NK-92 (cell line): Measurements from ENCODE around the gene ADAMTS6.

Experiments
- DNase-seq: peaks from one replicate; lab custom pipeline; 2025; ENCODE audit not compliant: unreplicated experiment; lab: John Stamatoyannopoulos, UW

Gene ADAMTS6

DNA sequence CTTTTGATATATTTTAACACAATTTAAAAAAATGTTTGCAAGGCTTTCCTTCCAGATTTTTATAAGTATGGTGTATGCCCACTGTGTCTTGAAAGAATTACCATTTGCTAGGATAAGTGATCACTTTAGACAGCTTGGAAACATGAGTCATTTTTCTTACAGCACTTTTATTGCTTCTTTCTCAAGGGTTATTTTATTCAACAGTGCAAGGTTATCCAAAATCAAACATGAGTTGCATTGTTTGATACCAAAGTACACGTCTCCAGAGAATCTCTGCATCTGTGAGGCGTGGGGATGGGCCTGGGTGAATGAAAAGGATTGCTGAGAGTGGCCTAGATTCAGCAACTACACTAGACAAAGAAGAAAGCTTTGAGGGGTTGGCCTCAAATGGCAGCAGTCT, 329.6 kb downstream of the ADAMTS6 start:
- no peak for DNase-seq

DNA sequence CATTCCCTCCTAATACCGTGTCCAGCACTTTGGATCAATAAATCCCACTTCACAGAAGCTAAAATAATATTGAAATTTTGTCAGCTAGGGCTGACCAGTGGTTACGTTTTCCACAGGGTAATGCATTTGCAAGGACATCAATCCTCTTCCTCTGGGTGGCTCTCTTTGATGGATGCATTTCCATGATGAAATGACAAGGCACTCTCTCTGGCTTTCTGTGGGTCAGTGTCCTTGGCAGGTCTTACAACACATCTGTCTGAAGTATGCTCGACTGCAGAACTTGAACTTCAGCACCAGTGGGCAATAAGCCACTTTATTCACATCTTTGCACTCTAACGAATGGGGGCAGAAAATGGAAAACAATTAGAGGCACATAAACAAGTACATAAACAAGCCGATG, 330.1 kb downstream of the ADAMTS6 start:
- DNase-seq, result no peak

- DNase-seq, result no peak
These were observed 331.0 kb downstream of the ADAMTS6 start for GRCh38 chr5:65150599-65151304.

GRCh38 chr5:65149827-65150226, 331.9 kb downstream of the ADAMTS6 start:
- DNase-seq, result no peak

GRCh38 chr5:65144136-65144871, 337.4 kb downstream of the ADAMTS6 start:
- DNase-seq, result no peak

GRCh38 chr5:65142511-65143011, 339.2 kb downstream of the ADAMTS6 start:
- DNase-seq, result no peak

- DNase-seq, result no peak
These were observed 339.7 kb downstream of the ADAMTS6 start for GRCh38 chr5:65142016-65142415.

GRCh38 chr5:65141493-65141892, 340.2 kb downstream of the ADAMTS6 start:
- no peak for DNase-seq

- DNase-seq, result no peak
These were observed 344.1 kb downstream of the ADAMTS6 start for GRCh38 chr5:65137631-65138030.

GRCh38 chr5:65133477-65134110, 348.1 kb downstream of the ADAMTS6 start:
- DNase-seq, result no peak

DNA sequence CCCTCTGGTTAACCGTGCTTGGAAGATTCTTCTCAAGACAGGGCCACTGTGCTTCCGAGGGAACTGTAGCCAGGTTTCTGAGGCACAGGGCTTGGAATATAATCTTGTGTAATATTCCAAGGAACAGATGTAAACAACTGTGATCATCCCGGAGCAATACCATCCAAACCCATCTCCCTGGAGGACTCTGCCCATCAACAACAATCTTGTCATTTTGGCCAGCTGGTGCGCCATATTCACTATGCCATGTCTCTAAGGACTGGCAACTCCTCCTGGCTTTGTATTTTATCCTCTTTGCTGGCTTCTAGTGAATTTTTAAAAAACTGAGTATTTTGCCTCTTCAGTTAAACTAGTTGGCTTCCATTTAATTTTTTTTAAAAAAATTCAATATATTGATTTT, 349.3 kb downstream of the ADAMTS6 start:
- no peak for DNase-seq

DNA sequence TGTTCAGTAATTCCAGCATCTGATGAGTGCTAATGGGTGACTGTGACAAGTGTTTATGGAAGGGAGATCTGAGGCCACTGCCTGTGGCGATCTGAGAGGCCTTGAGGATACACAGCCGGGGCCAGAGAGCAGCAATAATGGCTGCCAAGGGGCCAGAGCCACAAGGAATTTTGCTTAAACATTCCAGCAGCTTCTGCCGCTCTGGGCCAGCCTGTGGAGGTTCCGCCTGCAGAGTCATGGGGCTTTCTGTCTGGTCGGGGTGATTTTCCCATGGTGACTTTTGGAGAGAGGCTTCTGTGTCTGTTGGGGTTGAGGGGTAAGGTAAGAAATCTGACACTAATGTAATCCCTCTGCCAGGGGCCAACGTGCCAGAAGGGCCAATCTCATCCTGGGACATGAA, 353.5 kb downstream of the ADAMTS6 start:
- no peak for DNase-seq

DNA sequence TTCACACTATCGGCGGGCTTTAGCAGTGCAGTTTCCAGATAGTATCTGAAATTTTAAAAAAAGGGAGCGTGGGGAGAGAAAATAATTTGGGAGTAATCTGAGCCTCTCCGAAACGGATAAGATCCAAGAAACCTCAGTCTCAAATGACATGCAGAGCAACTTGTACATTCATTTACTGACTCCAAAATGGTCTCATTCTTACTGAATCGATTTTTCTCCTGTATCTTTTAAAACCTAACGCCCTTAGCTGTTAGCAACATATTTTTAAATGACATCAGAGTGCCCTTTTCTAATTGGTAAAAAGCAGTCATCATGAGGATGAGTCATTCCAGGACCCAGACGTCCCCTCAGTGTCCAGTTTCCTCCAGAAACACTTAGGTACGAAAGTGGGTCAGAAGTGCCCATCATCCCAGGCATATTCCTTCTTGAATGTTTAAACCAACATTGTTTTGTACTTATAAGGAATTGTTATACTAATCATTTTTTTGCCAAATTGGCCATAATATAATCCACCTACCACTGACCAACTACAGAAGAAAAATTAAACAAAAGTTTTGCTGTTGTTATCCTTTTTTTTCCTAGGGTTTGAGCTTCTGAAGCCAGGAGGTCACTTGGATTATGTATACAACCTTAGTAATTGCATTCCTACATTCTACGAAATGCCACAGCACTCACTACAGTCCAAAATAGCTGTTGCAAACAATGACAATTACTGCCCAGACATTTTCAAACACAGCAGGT, 354.4 kb downstream of the ADAMTS6 start:
- DNase-seq, result no peak

GRCh38 chr5:65126542-65127069, 355.1 kb downstream of the ADAMTS6 start:
- DNase-seq, result no peak

- DNase-seq, result no peak
These were observed 355.9 kb downstream of the ADAMTS6 start for GRCh38 chr5:65125591-65126541.

- DNase-seq, result no peak
These were observed 359.8 kb downstream of the ADAMTS6 start for GRCh38 chr5:65121880-65122436.

DNA sequence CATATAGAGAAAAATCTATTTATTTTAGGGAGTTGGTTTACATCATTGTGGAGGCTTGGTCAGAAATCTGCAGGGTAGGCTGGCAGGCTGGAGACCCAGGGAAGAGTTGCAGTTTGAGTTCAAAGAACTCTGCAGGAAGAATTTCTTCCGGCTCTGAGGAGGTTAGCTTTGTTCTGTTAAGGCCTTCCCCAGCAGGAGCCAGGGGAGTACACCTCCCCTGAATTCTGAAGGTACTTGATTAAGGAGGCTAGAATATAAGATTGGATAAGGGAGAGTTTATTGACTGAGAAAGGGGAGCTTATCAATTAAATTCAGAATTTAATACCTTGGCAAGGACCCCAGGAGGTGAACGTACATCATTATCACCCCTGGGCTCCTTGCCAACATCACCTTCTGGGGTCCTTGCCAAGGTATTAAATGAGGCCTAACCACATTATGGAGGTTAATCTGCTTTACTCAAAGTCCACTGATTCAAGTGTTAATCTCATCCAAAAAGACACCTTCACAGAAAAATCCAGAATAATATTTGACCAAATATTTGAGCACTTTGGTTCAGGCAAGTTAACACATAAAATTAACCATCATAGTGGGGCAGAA, 361.3 kb downstream of the ADAMTS6 start:
- DNase-seq, result no peak

GRCh38 chr5:65117525-65117924, 364.2 kb downstream of the ADAMTS6 start:
- no peak for DNase-seq

GRCh38 chr5:65113771-65114170, 367.9 kb downstream of the ADAMTS6 start:
- DNase-seq, result no peak
